HEK293 (cell line): Measurements from ENCODE around the gene DNHD1.

Source experiments
- CTCF ChIA-PET: fragments of 350-600 bp; formaldehyde crosslinking; extraction: SDS; loops from one replicate; lab custom pipeline; 2021; ENCODE audit warnings: antibody characterized with exemption; lab: Yijun Ruan, JAX
- POLR2A ChIA-PET: fragments of 300-600 bp; formaldehyde crosslinking; extraction: SDS; loops from one replicate; lab custom pipeline; 2020; ENCODE audit warnings: antibody characterized with exemption, inconsistent platforms; lab: Yijun Ruan, JAX
- H3K27ac ChIP-seq: fragments of 200-500 bp; sonication (Bioruptor generic); 2 replicates; pipeline ENCODE4 v1.5.1; 2014; ENCODE audit warnings: low read depth, low read length, control low read depth, inconsistent platforms; ENCODE audit errors: extremely low read depth
- H3K36me3 ChIP-seq, 2 experiments: fragments of 200-500 bp in 1 of 2; sonication (Bioruptor generic) in 1 of 2; 1 replicate in 1 of 2; 2 replicates in 1 of 2; pipeline ENCODE4 v1.5.1; 2014 to 2017; ENCODE audit warnings: inconsistent platforms in 2 of 2, low read length in 2 of 2; ENCODE audit not compliant: control insufficient read depth in 2 of 2, insufficient read depth in 1 of 2
- H3K4me1 ChIP-seq: fragments of 200-500 bp; sonication (Bioruptor generic); 2 replicates; pipeline ENCODE4 v1.5.1; 2014; ENCODE audit warnings: mild to moderate bottlenecking, low read length, inconsistent platforms; ENCODE audit not compliant: control insufficient read depth, insufficient read depth
- H3K4me3 ChIP-seq: 2 replicates; pipeline ENCODE4 v1.5.1; 2011; ENCODE audit warnings: low read depth, mild to moderate bottlenecking, control low read depth, low read length, moderate library complexity
- H3K9me3 ChIP-seq: fragments of 200-500 bp; sonication (Bioruptor generic); 2 replicates; pipeline ENCODE4 v1.5.1; 2014; ENCODE audit warnings: low read depth, low read length, inconsistent platforms; ENCODE audit not compliant: control insufficient read depth, insufficient read depth
- OVOL3 ChIP-seq: fragments of 450-650 bp; formaldehyde crosslinking; IDR thresholded peaks from 2 replicates; pipeline ENCODE4 v1.5.1; 2016; ENCODE audit warnings: missing biosample characterization, missing genetic modification characterization
- PBX3 ChIP-seq: sonication (generic); formaldehyde crosslinking; IDR thresholded peaks from 2 replicates; pipeline ENCODE4 v1.8.1; 2022; ENCODE audit warnings: mild to moderate bottlenecking, moderate library complexity, missing genetic modification reagents
- SALL2 ChIP-seq: fragments of 450-650 bp; formaldehyde crosslinking; IDR thresholded peaks from 2 replicates; pipeline ENCODE4 v1.5.0; 2017; ENCODE audit warnings: missing biosample characterization, mild to moderate bottlenecking, missing genetic modification characterization, borderline replicate concordance
- SETDB1 ChIP-seq: IDR thresholded peaks from one replicate; pipeline ENCODE4 v1.6.1; 2017; ENCODE audit warnings: mild to moderate bottlenecking, low read length, moderate library complexity, mixed read lengths; ENCODE audit not compliant: insufficient read length
- ZBTB20 ChIP-seq: fragments of 450-650 bp; formaldehyde crosslinking; IDR thresholded peaks from 2 replicates; pipeline ENCODE4 v1.5.1; 2016; ENCODE audit warnings: missing biosample characterization, missing genetic modification characterization
- ZBTB48 ChIP-seq: fragments of 450-650 bp; formaldehyde crosslinking; IDR thresholded peaks from 2 replicates; pipeline ENCODE4 v1.5.1; 2016; ENCODE audit warnings: missing biosample characterization, missing genetic modification characterization
- ZNF10 ChIP-seq: fragments of 450-650 bp; formaldehyde crosslinking; IDR thresholded peaks from 2 replicates; pipeline ENCODE4 v1.5.1; 2017; ENCODE audit warnings: missing biosample characterization, missing genetic modification characterization
- ZNF112 ChIP-seq: fragments of 450-650 bp; formaldehyde crosslinking; IDR thresholded peaks from 2 replicates; pipeline ENCODE4 v1.5.0; 2017; ENCODE audit warnings: missing biosample characterization, missing genetic modification characterization
- ZNF138 ChIP-seq: fragments of 450-650 bp; formaldehyde crosslinking; IDR thresholded peaks from 2 replicates; pipeline ENCODE4 v1.5.1; 2016; ENCODE audit warnings: missing biosample characterization, missing genetic modification characterization, borderline replicate concordance
- ZNF37A ChIP-seq: fragments of 450-650 bp; IDR thresholded peaks from 2 replicates; pipeline ENCODE4 v1.5.1; 2018; ENCODE audit warnings: missing biosample characterization, missing genetic modification characterization
- ZNF488 ChIP-seq: fragments of 450-650 bp; formaldehyde crosslinking; IDR thresholded peaks from 2 replicates; pipeline ENCODE4 v1.5.1; 2016; ENCODE audit warnings: missing biosample characterization, missing genetic modification characterization
- ZNF501 ChIP-seq: fragments of 450-650 bp; formaldehyde crosslinking; IDR thresholded peaks from 2 replicates; pipeline ENCODE4 v1.5.1; 2016; ENCODE audit warnings: missing biosample characterization, missing genetic modification characterization
- ZNF513 ChIP-seq: fragments of 450-650 bp; IDR thresholded peaks from 2 replicates; pipeline ENCODE4 v1.5.1; 2018; ENCODE audit warnings: missing biosample characterization, missing genetic modification characterization
- ZNF521 ChIP-seq: fragments of 450-650 bp; formaldehyde crosslinking; IDR thresholded peaks from 2 replicates; pipeline ENCODE4 v1.5.1; 2017; ENCODE audit warnings: missing biosample characterization, mild to moderate bottlenecking, missing genetic modification characterization
- ZNF529 ChIP-seq: fragments of 450-650 bp; formaldehyde crosslinking; IDR thresholded peaks from 2 replicates; pipeline ENCODE4 v1.5.1; 2017; ENCODE audit warnings: missing genetic modification characterization, missing biosample characterization; ENCODE audit not compliant: insufficient replicate concordance
- ZNF561 ChIP-seq: fragments of 450-650 bp; IDR thresholded peaks from 2 replicates; pipeline ENCODE4 v1.5.1; 2018; ENCODE audit warnings: missing biosample characterization, missing genetic modification characterization, borderline replicate concordance
- ZNF580 ChIP-seq: fragments of 450-650 bp; formaldehyde crosslinking; IDR thresholded peaks from 2 replicates; pipeline ENCODE4 v1.5.1; 2016; ENCODE audit warnings: missing biosample characterization, missing genetic modification characterization
- ZNF585B ChIP-seq: fragments of 450-650 bp; formaldehyde crosslinking; IDR thresholded peaks from 2 replicates; pipeline ENCODE4 v1.5.1; 2016; ENCODE audit warnings: missing biosample characterization, missing genetic modification characterization
- ZNF610 ChIP-seq: fragments of 450-650 bp; formaldehyde crosslinking; IDR thresholded peaks from 2 replicates; pipeline ENCODE4 v1.5.1; 2016; ENCODE audit warnings: missing biosample characterization, missing genetic modification characterization, borderline replicate concordance
- ZNF621 ChIP-seq: fragments of 450-650 bp; formaldehyde crosslinking; IDR thresholded peaks from 2 replicates; pipeline ENCODE4 v1.5.1; 2017; ENCODE audit warnings: missing biosample characterization, missing genetic modification characterization
- ZNF629 ChIP-seq: fragments of 450-650 bp; formaldehyde crosslinking; IDR thresholded peaks from 2 replicates; pipeline ENCODE4 v1.5.1; 2017; ENCODE audit warnings: missing biosample characterization, missing genetic modification characterization
- ZNF654 ChIP-seq: fragments of 450-650 bp; formaldehyde crosslinking; IDR thresholded peaks from 2 replicates; pipeline ENCODE4 v1.5.1; 2016; ENCODE audit warnings: low read depth, missing biosample characterization, missing genetic modification characterization
- ZNF664 ChIP-seq: fragments of 450-650 bp; formaldehyde crosslinking; IDR thresholded peaks from 2 replicates; pipeline ENCODE4 v1.5.1; 2016; ENCODE audit warnings: missing biosample characterization, missing genetic modification characterization
- ZSCAN18 ChIP-seq: fragments of 450-650 bp; formaldehyde crosslinking; IDR thresholded peaks from 2 replicates; pipeline ENCODE4 v1.5.1; 2016; ENCODE audit warnings: missing biosample characterization, missing genetic modification characterization
- ZSCAN23 ChIP-seq: fragments of 450-650 bp; formaldehyde crosslinking; IDR thresholded peaks from 2 replicates; pipeline ENCODE4 v1.5.1; 2016; ENCODE audit warnings: missing biosample characterization, missing genetic modification characterization

DNHD1 gene

GRCh38 chr11:6455070-6455469, 42.0 kb upstream of the DNHD1 start:
- Histone ChIP-seq H3K4me1 (no peaks in the 10 kb centered on the region), H3K4me3 (no peak overlapping the region), H3K36me3 (peaks cover 6 to 95% of the 10 kb centered on the region in 2 experiments; a peak in 1 of 3 replicates), H3K27ac (no peak overlapping the region), H3K9me3 (no peaks in the 10 kb centered on the region)
- CTCF ChIA-PET = interaction anchor here (0.6 to 3.3 kb wide), 6 partner anchors 10 to 76 kb away, joined by 3 to 23 read pairs (median 4); no protein-coding TSS in a partner anchor
- TF ChIP-seq ZNF529 (tag by site-specific recombination) = no peak
- no peak for TF ChIP-seq ZNF513 (tag by site-specific recombination)
- TF ChIP-seq PBX3 = no peak
- TF ChIP-seq ZNF37A (tag by site-specific recombination) = no peak
- TF ChIP-seq ZNF561 = no peak
- TF ChIP-seq ZNF664 (tag by site-specific recombination) = peak; percentile 89
- POLR2A ChIA-PET = interaction anchor here (1.2 kb wide), 1 partner anchor 14 kb away, joined by 7 read pairs; no protein-coding TSS in a partner anchor

GRCh38 chr11:6456361-6457073, 40.6 kb upstream of the DNHD1 start:
- Histone ChIP-seq H3K9me3 (no peaks in the 10 kb centered on the region), H3K4me1 (no peaks in the 10 kb centered on the region), H3K36me3 (peaks cover 6 to 90% of the 10 kb centered on the region in 2 experiments; a peak in 1 of 3 replicates), H3K4me3 (no peak overlapping the region)
- CTCF ChIA-PET = interaction anchor here (0.5 to 3.3 kb wide), 3 partner anchors 12 to 182 kb away, joined by 3 to 23 read pairs (median 8); no protein-coding TSS in a partner anchor
- TF ChIP-seq ZNF585B (tag by site-specific recombination) = no peak
- TF ChIP-seq ZNF629 = no peak
- no peak for TF ChIP-seq ZNF521
- TF ChIP-seq ZBTB20 (tag by site-specific recombination) = no peak
- TF ChIP-seq ZNF610 (tag by site-specific recombination) = no peak
- no peak for TF ChIP-seq ZBTB48
- no peak for TF ChIP-seq ZNF138 (tag by site-specific recombination)
- TF ChIP-seq ZNF621 = no peak
- TF ChIP-seq ZNF10 = no peak
- TF ChIP-seq, all 188 proteins: peak for 0
- no peak overlapping the region for H3K27ac ChIP-seq
- POLR2A ChIA-PET = interaction anchor here (1.2 kb wide), 1 partner anchor 13 kb away, joined by 7 read pairs; no protein-coding TSS in a partner anchor

GRCh38 chr11:6457581-6458320, 39.3 kb upstream of the DNHD1 start:
- POLR2A ChIA-PET = no interaction called here
- Histone ChIP-seq H3K4me1 (no peaks in the 10 kb centered on the region), H3K27ac (no peak overlapping the region), H3K4me3 (no peak overlapping the region), H3K9me3 (no peaks in the 10 kb centered on the region), H3K36me3 (peaks cover 6 to 82% of the 10 kb centered on the region in 2 experiments; a peak in 1 of 3 replicates)
- CTCF ChIA-PET = interaction anchor here (3.3 kb wide), 1 partner anchor 13 kb away, joined by 23 read pairs; no protein-coding TSS in a partner anchor
- no peak for TF ChIP-seq ZNF654 (tag by site-specific recombination)
- no peak for TF ChIP-seq SETDB1
- no peak for TF ChIP-seq ZNF112
- no peak for TF ChIP-seq ZSCAN18 (tag by site-specific recombination)
- no peak for TF ChIP-seq ZNF488 (tag by site-specific recombination)
- no peak for TF ChIP-seq OVOL3 (tag by site-specific recombination)
- TF ChIP-seq ZNF561 = no peak
- no peak for TF ChIP-seq ZNF501 (tag by site-specific recombination)
- no peak for TF ChIP-seq SALL2 (tag by site-specific recombination)
- TF ChIP-seq ZSCAN23 = no peak
- TF ChIP-seq ZNF580 = no peak
